DOHH2 (cell line): Measurements from ENCODE around the gene DISC1.

ENCODE experiments used
- H3F3A ChIP-seq: fragments of 200-600 bp; sonication (generic), shearing (Covaris generic); 2 replicates; pipeline ENCODE4 v1.6.0; 2016; ENCODE audit warnings: antibody characterized with exemption, mild to moderate bottlenecking; ENCODE audit not compliant: control insufficient read depth, insufficient read depth
- H3K27ac ChIP-seq: fragments of 200-600 bp; sonication (generic); 2 replicates; pipeline ENCODE4 v1.5.1; 2014; ENCODE audit warnings: low read depth, mild to moderate bottlenecking, low read length, moderate library complexity
- H3K27me3 ChIP-seq: fragments of 200-600 bp; sonication (generic); 2 replicates; pipeline ENCODE4 v1.6.1; 2014; ENCODE audit warnings: mild to moderate bottlenecking, low read length, mixed read lengths; ENCODE audit not compliant: control insufficient read depth
- H3K36me3 ChIP-seq: fragments of 200-600 bp; sonication (generic); 2 replicates; pipeline ENCODE4 v1.6.1; 2014; ENCODE audit warnings: mild to moderate bottlenecking, low read length, moderate library complexity, mixed read lengths; ENCODE audit not compliant: control insufficient read depth
- H3K4me1 ChIP-seq: fragments of 200-600 bp; sonication (generic); 2 replicates; pipeline ENCODE4 v1.6.1; 2014; ENCODE audit warnings: mild to moderate bottlenecking, low read length, mixed read lengths; ENCODE audit not compliant: control insufficient read depth
- H3K4me2 ChIP-seq: fragments of 200-600 bp; sonication (generic); 2 replicates; pipeline ENCODE4 v1.6.0; 2014; ENCODE audit warnings: mild to moderate bottlenecking, low read length, moderate library complexity
- H3K4me3 ChIP-seq: fragments of 200-600 bp; sonication (generic); 2 replicates; pipeline ENCODE4 v1.5.1; 2014; ENCODE audit warnings: mild to moderate bottlenecking, low read length, mixed read lengths
- H3K79me2 ChIP-seq: fragments of 200-600 bp; sonication (generic); 2 replicates; pipeline ENCODE4 v1.6.1; 2014; ENCODE audit warnings: mild to moderate bottlenecking, low read length, mixed read lengths; ENCODE audit not compliant: control insufficient read depth
- H3K9me2 ChIP-seq: fragments of 200-600 bp; sonication (generic); replicated peaks from 2 replicates; pipeline ENCODE4 v1.6.1; 2014; ENCODE audit warnings: mild to moderate bottlenecking, low read length, mixed read lengths; ENCODE audit not compliant: control insufficient read depth
- H3K9me3 ChIP-seq: fragments of 200-600 bp; sonication (generic); 2 replicates; pipeline ENCODE4 v1.6.1; 2014; ENCODE audit warnings: antibody characterized with exemption, low read length, mixed read lengths; ENCODE audit not compliant: control insufficient read depth, insufficient read depth
- H4K20me1 ChIP-seq: fragments of 200-600 bp; sonication (generic); 2 replicates; pipeline ENCODE4 v1.6.0; 2014; ENCODE audit warnings: low read depth, mild to moderate bottlenecking, antibody characterized with exemption, low read length, moderate library complexity; ENCODE audit not compliant: control insufficient read depth, insufficient read depth
- EZH2phosphoT487 ChIP-seq: fragments of 200-600 bp; sonication (generic); IDR thresholded peaks from 2 replicates; pipeline ENCODE4 v1.6.1; 2017; ENCODE audit warnings: borderline replicate concordance, mild to moderate bottlenecking, antibody characterized with exemption, low read length, moderate library complexity, mixed read lengths
- TF ChIP-seq, protein P1 (sequence below): fragments of 200-600 bp; sonication (generic); IDR thresholded peaks from one replicate; pipeline ENCODE4 v1.5.1; 2014; ENCODE audit warnings: antibody characterized with exemption, mild to moderate bottlenecking, low read depth, low read length; ENCODE audit not compliant: poor library complexity, severe bottlenecking

DISC1 gene

DNA sequence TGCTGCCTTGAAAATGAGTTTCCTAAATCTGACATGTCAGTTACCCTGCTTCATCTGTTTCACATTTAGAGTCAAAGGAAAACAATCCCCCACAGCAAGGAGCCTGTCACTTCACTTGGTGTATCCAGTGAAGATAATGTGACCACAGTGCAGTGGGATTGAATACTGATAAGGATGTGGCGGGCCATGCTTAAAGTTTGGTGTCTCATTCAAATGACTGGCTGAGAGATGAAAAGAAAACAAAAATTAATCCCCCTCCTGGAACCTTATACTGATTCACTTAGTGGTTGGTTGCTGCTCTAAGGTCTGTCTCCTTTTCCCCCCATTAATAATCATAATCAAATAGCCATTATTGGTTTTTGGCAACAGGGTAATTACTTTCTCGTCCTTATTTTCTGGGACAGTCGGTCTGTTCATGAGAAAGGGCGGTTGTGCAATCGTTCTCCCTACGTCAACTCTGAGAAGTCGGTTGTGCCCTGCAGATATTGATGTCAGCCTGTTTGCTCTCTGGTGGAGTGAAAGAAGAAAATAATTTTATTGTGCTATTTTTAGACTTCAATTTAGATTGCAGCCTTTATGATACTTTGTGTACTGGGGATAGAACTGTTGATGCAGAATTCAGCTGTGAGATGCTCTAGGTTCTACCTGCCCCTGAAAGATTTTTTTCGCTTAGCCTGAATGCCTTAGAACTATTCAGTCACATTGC, 360.2 kb downstream of the DISC1 start:
- no peaks in the 10 kb centered on the region for H3K4me1 ChIP-seq
- no peaks in the 10 kb centered on the region for H3K79me2 ChIP-seq
- H3K36me3 ChIP-seq, result no peaks in the 10 kb centered on the region
- no peak for TF ChIP-seq EZH2phosphoT487
- TF ChIP-seq, protein P1, sequence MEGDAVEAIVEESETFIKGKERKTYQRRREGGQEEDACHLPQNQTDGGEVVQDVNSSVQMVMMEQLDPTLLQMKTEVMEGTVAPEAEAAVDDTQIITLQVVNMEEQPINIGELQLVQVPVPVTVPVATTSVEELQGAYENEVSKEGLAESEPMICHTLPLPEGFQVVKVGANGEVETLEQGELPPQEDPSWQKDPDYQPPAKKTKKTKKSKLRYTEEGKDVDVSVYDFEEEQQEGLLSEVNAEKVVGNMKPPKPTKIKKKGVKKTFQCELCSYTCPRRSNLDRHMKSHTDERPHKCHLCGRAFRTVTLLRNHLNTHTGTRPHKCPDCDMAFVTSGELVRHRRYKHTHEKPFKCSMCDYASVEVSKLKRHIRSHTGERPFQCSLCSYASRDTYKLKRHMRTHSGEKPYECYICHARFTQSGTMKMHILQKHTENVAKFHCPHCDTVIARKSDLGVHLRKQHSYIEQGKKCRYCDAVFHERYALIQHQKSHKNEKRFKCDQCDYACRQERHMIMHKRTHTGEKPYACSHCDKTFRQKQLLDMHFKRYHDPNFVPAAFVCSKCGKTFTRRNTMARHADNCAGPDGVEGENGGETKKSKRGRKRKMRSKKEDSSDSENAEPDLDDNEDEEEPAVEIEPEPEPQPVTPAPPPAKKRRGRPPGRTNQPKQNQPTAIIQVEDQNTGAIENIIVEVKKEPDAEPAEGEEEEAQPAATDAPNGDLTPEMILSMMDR, result no peak
- H3K4me2 ChIP-seq, result no peak overlapping the region
- no peaks in the 10 kb centered on the region for H3K9me3 ChIP-seq
- no peaks in the 10 kb centered on the region for H3K27me3 ChIP-seq
- no peaks in the 10 kb centered on the region for H4K20me1 ChIP-seq
- no peak overlapping the region for H3K4me3 ChIP-seq
- no peak overlapping the region for H3K27ac ChIP-seq
- no peaks in the 10 kb centered on the region for H3F3A ChIP-seq
- H3K9me2 ChIP-seq, result no peaks in the 10 kb centered on the region

- Histone ChIP-seq H3K9me2 (no peaks in the 10 kb centered on the region), H3K4me2 (no peak overlapping the region), H3K27ac (no peak overlapping the region), H4K20me1 (no peaks in the 10 kb centered on the region), H3K4me3 (no peak overlapping the region), H3K79me2 (no peaks in the 10 kb centered on the region), H3K36me3 (no peaks in the 10 kb centered on the region), H3F3A (no peaks in the 10 kb centered on the region), H3K27me3 (no peaks in the 10 kb centered on the region), H3K4me1 (no peaks in the 10 kb centered on the region), H3K9me3 (no peaks in the 10 kb centered on the region; the same call in 1 of the 2 replicates)
- TF ChIP-seq, protein P1, result no peak
- no peak for TF ChIP-seq EZH2phosphoT487
Measured at GRCh38 chr1:231990388-231990787, 363.8 kb downstream of the DISC1 start.

DNA sequence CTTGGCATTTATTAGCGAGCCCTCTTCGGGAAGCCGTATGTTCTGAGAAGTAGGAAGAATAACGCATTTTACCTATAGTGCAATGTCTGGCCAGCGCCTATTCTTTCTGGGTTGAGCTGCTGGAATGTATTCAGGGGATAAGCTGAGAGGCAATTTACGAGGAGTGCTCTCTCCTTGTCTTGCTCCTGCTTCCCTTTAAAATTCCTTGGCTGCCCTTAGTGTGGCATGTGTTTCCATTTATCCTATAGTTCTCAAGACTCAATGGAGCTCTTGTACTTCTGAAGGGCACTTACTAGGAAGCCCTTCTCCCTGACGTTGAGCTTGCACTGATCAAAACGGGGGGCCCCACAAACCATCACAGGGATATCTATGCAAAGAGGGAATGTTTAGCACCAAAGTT, 364.6 kb downstream of the DISC1 start:
- no peaks in the 10 kb centered on the region for H3K9me2 ChIP-seq
- no peaks in the 10 kb centered on the region for H3K27me3 ChIP-seq
- H3K4me2 ChIP-seq, result no peak overlapping the region
- no peaks in the 10 kb centered on the region for H3F3A ChIP-seq
- H3K27ac ChIP-seq, result no peak overlapping the region
- no peaks in the 10 kb centered on the region for H4K20me1 ChIP-seq
- no peaks in the 10 kb centered on the region for H3K4me1 ChIP-seq
- TF ChIP-seq EZH2phosphoT487, result no peak
- TF ChIP-seq, protein P1, result no peak
- H3K79me2 ChIP-seq, result no peaks in the 10 kb centered on the region
- H3K9me3 ChIP-seq, result no peaks in the 10 kb centered on the region; the same call in 1 of the 2 replicates
- no peak overlapping the region for H3K4me3 ChIP-seq
- H3K36me3 ChIP-seq, result no peaks in the 10 kb centered on the region
